WTC11 (cell line): Measurements from ENCODE around the gene SLC39A3. TPM values are rescaled to one million over a fixed set of nuclear protein-coding genes. Genes with fewer than 3 reads are reported as not detected.
A peak's percentile ranks its signal among the peaks of the same experiment; 100 is the strongest.

Experiments
- ATAC-seq: fragments of 200-7000 bp; cut with Tn5 transposase; 2 replicates; pipeline ENCODE4 v1.10.0; 2021; ENCODE audit warnings: mild to moderate bottlenecking, moderate library complexity
- CTCF ChIA-PET: fragments of 300-600 bp; sonication (Branson Sonifier 250); formaldehyde crosslinking; loops from one replicate; lab custom pipeline; 2021; ENCODE audit warnings: antibody characterized with exemption; lab: Charles Lee
- POLR2A ChIA-PET: fragments of 350-600 bp; sonication (Branson Sonifier 250); formaldehyde crosslinking; loops from one replicate; lab custom pipeline; 2021; ENCODE audit warnings: antibody characterized with exemption; lab: Charles Lee
- DNase-seq: peaks from one replicate; pipeline ENCODE4 v3.0.0; 2021; ENCODE audit warnings: low spot score
- H3K27ac Mint-ChIP-seq: 2 replicates; pipeline ENCODE4 v1.8.0; 2021; ENCODE audit warnings: mixed read lengths
- H3K27me3 Mint-ChIP-seq: 2 replicates; pipeline ENCODE4 v1.8.0; 2021; ENCODE audit warnings: low read depth, mild to moderate bottlenecking, moderate library complexity, mixed read lengths
- H3K36me3 Mint-ChIP-seq: 2 replicates; pipeline ENCODE4 v1.8.0; 2021; ENCODE audit warnings: mixed read lengths
- H3K4me1 Mint-ChIP-seq: 2 replicates; pipeline ENCODE4 v1.8.0; 2022; ENCODE audit warnings: mixed read lengths
- H3K4me3 Mint-ChIP-seq: 2 replicates; pipeline ENCODE4 v1.8.0; 2021; ENCODE audit warnings: mild to moderate bottlenecking, moderate library complexity, mixed read lengths
- H3K9me3 Mint-ChIP-seq: 2 replicates; pipeline ENCODE4 v1.8.0; 2021; ENCODE audit warnings: mixed read lengths
- AR ChIP-seq: fragments of 250-450 bp; sonication (Bioruptor Pico); IDR thresholded peaks from 2 replicates; pipeline ENCODE4 v1.9.0; 2021; ENCODE audit warnings: mild to moderate bottlenecking
- ATF3 ChIP-seq: sonication (generic); formaldehyde crosslinking; conservative IDR thresholded peaks from 2 replicates; pipeline ENCODE4 v1.8.1; 2022; ENCODE audit warnings: mild to moderate bottlenecking, missing genetic modification reagents
- CBFB ChIP-seq: sonication (generic); formaldehyde crosslinking; IDR thresholded peaks from 2 replicates; pipeline ENCODE4 v1.8.1; 2022; ENCODE audit warnings: mild to moderate bottlenecking, low read depth, missing genetic modification reagents
- CREB1 ChIP-seq: sonication (generic); formaldehyde crosslinking; IDR thresholded peaks from 2 replicates; pipeline ENCODE4 v1.8.0; 2023; ENCODE audit warnings: mild to moderate bottlenecking, missing genetic modification reagents
- CREM ChIP-seq: sonication (generic); formaldehyde crosslinking; IDR thresholded peaks from 2 replicates; pipeline ENCODE4 v1.8.1; 2022; ENCODE audit warnings: mild to moderate bottlenecking, missing genetic modification reagents, moderate library complexity
- EMX1 ChIP-seq: fragments of 250-450 bp; sonication (Bioruptor Pico); IDR thresholded peaks from 2 replicates; pipeline ENCODE4 v1.8.0; 2021; ENCODE audit warnings: mild to moderate bottlenecking
- ESRRA ChIP-seq: sonication (generic); formaldehyde crosslinking; IDR thresholded peaks from 2 replicates; pipeline ENCODE4 v1.8.1; 2022; ENCODE audit warnings: mild to moderate bottlenecking, missing genetic modification reagents, borderline replicate concordance
- GTF2I ChIP-seq: fragments of 250-450 bp; sonication (Bioruptor Pico); conservative IDR thresholded peaks from 2 replicates; pipeline ENCODE4 v1.4.0; 2021; ENCODE audit warnings: mild to moderate bottlenecking
- MAX ChIP-seq: sonication (generic); formaldehyde crosslinking; IDR thresholded peaks from 2 replicates; pipeline ENCODE4 v1.8.0; 2022; ENCODE audit warnings: mild to moderate bottlenecking, missing genetic modification reagents
- MYBL2 ChIP-seq: sonication (generic); formaldehyde crosslinking; IDR thresholded peaks from 2 replicates; pipeline ENCODE4 v1.8.1; 2023; ENCODE audit warnings: mild to moderate bottlenecking, moderate library complexity, missing genetic modification reagents
- NFE2L1 ChIP-seq: sonication (generic); formaldehyde crosslinking; IDR thresholded peaks from 2 replicates; pipeline ENCODE4 v1.8.1; 2023; ENCODE audit warnings: missing genetic modification reagents
- NR3C1 ChIP-seq: sonication (generic); formaldehyde crosslinking; conservative IDR thresholded peaks from 2 replicates; pipeline ENCODE4 v1.8.1; 2023; ENCODE audit warnings: low read depth, mild to moderate bottlenecking, missing genetic modification reagents
- SMAD3 ChIP-seq: sonication (generic); formaldehyde crosslinking; IDR thresholded peaks from 2 replicates; pipeline ENCODE4 v1.8.0; 2022; ENCODE audit warnings: missing genetic modification reagents, mild to moderate bottlenecking, borderline replicate concordance
- SOX15 ChIP-seq: fragments of 250-450 bp; sonication (Bioruptor Pico); IDR thresholded peaks from 2 replicates; pipeline ENCODE4 v1.9.0; 2021; ENCODE audit warnings: mild to moderate bottlenecking
- TEAD4 ChIP-seq: sonication (generic); formaldehyde crosslinking; IDR thresholded peaks from 2 replicates; pipeline ENCODE4 v1.8.0; 2022; ENCODE audit warnings: mild to moderate bottlenecking, missing genetic modification reagents
- ZBTB43 ChIP-seq: sonication (generic); formaldehyde crosslinking; IDR thresholded peaks from 2 replicates; pipeline ENCODE4 v1.8.1; 2023; ENCODE audit warnings: mild to moderate bottlenecking, missing genetic modification reagents
- ZMAT4 ChIP-seq: fragments of 250-450 bp; sonication (Bioruptor Pico); IDR thresholded peaks from 2 replicates; pipeline ENCODE4 v1.9.0; 2021; ENCODE audit warnings: mild to moderate bottlenecking
- ZNF281 ChIP-seq: sonication (generic); formaldehyde crosslinking; IDR thresholded peaks from 2 replicates; pipeline ENCODE4 v1.8.0; 2023; ENCODE audit warnings: mild to moderate bottlenecking, missing genetic modification reagents
- ZNF532 ChIP-seq: fragments of 250-450 bp; sonication (Bioruptor Pico); IDR thresholded peaks from 2 replicates; pipeline ENCODE4 v1.9.0; 2021; ENCODE audit warnings: mild to moderate bottlenecking, borderline replicate concordance
- total RNA-seq: library from RNA; stranded (reverse); gene quantifications from 3 replicates; pipeline ENCODE4 v1.2.3, GENCODE V29; 2021

The SLC39A3 gene
- total RNA-seq, 1 experiment from 2014 or later, result 38.0 TPM

- TF ChIP-seq ZNF532 (CRISPR knock-in tag) (no peak), MAX (CRISPR knock-in tag) (peak; percentile 100), GTF2I (CRISPR knock-in tag) (0 out of 2 replicates have a peak, but pooled peaks have one; percentile 3), MYBL2 (peak; percentile 83; the same call in 1 of the 2 replicates), ATF3 (CRISPR knock-in tag) (peak; percentile 75; the same call in 1 of the 2 replicates), SOX15 (no peak), TEAD4 (CRISPR knock-in tag) (peak; percentile 75), CREB1 (peak; percentile 72)
- TF ChIP-seq, all 79 proteins: peak for 30
Measured at GRCh38 chr19:2782936-2783780, 43.3 kb upstream of the SLC39A3 start, which contains the start of gene SGTA (continued).

GRCh38 chr19:2782329-2782935, 42.6 kb upstream of the SLC39A3 start:
- Mint-ChIP-seq H3K4me3 (peak overlapping the region; percentile 90), H3K4me1 (peaks cover 26% of the 10 kb centered on the region), H3K27me3 (peaks cover 4% of the 10 kb centered on the region; the same call in 1 of the 2 replicates), H3K9me3 (peaks cover 7% of the 10 kb centered on the region), H3K27ac (peak overlapping the region; percentile 92), H3K36me3 (peaks cover 5% of the 10 kb centered on the region; the same call in 1 of the 2 replicates)
- ChIA-PET CTCF (interaction anchor here (1.0 to 1.5 kb wide), 5 partner anchors 55 to 134 kb away, joined by 3 to 12 read pairs (median 3); partner anchors contain the start of gene ZNF555), POLR2A (interaction anchor here (1.0 kb wide), 1 partner anchor 240 kb away, joined by 3 read pairs; no protein-coding TSS in a partner anchor)
- DNase-seq, result no peak
- ATAC-seq, result no peak
- TF ChIP-seq NR3C1, result no peak
- no peak for TF ChIP-seq CBFB
- TF ChIP-seq SOX15, result no peak
- no peak for TF ChIP-seq ATF3 (CRISPR knock-in tag)
- no peak for TF ChIP-seq ZMAT4 (CRISPR knock-in tag)
- TF ChIP-seq ESRRA, result no peak
- TF ChIP-seq NFE2L1 (CRISPR knock-in tag), result no peak
- no peak for TF ChIP-seq AR (CRISPR knock-in tag)
- TF ChIP-seq SMAD3 (CRISPR knock-in tag), result no peak
- TF ChIP-seq ZNF281 (CRISPR knock-in tag), result no peak
- no peak for TF ChIP-seq ZBTB43 (CRISPR knock-in tag)
- no peak for TF ChIP-seq CREM (CRISPR knock-in tag)
- no peak for TF ChIP-seq EMX1 (CRISPR knock-in tag)
